CD4-positive, alpha-beta T cell (primary cell): ENCODE measurements around the gene APBA2. TPM values are rescaled to one million over a fixed set of nuclear protein-coding genes. Genes with fewer than 3 reads are reported as not detected.

Source experiments
- ATAC-seq: fragments of 200-7000 bp; cut with Tn5 transposase; one replicate; pipeline ENCODE4 v1.10.0; 2022; ENCODE audit warnings: mild to moderate bottlenecking; ENCODE audit not compliant: poor library complexity
- CTCF ChIA-PET: fragments of 350-600 bp; sonication (Branson Sonifier 250); formaldehyde crosslinking; loops from one replicate; lab custom pipeline; 2021; ENCODE audit warnings: antibody characterized with exemption, inconsistent platforms; lab: Charles Lee
- POLR2A ChIA-PET: fragments of 350-600 bp; sonication (Branson Sonifier 250); formaldehyde crosslinking; loops from one replicate; lab custom pipeline; 2021; ENCODE audit warnings: antibody characterized with exemption, inconsistent platforms; lab: Charles Lee
- DNase-seq, 14 experiments: peaks; one replicate each; pipeline ENCODE4 v3.0.0-alpha.2; 2013 to 2020; ENCODE audit warnings: mixed read lengths in 2 of 14
- H3K27ac ChIP-seq, 2 donors: one replicate each; pipeline versions ENCODE4 v1.5.1 to v1.7.0; 2013; ENCODE audit warnings: low read length in 2 of 2, low read depth in 1 of 2, mild to moderate bottlenecking in 1 of 2
- H3K27me3 ChIP-seq, 2 experiments: 1 replicate in 1 of 2; 2 replicates in 1 of 2; pipeline versions ENCODE4 v1.6.1 to v1.7.0; 2013; ENCODE audit warnings: low read length in 2 of 2, control low read depth in 1 of 2, mild to moderate bottlenecking in 1 of 2, moderate library complexity in 1 of 2; ENCODE audit not compliant: insufficient read depth in 2 of 2, control insufficient read depth in 1 of 2
- H3K36me3 ChIP-seq: one replicate; pipeline ENCODE4 v1.6.1; 2013; ENCODE audit warnings: low read length, control low read depth; ENCODE audit not compliant: insufficient read depth
- H3K4me1 ChIP-seq: one replicate; pipeline ENCODE4 v1.6.1; 2013; ENCODE audit warnings: low read length, control low read depth; ENCODE audit not compliant: insufficient read depth
- H3K4me3 ChIP-seq: one replicate; pipeline ENCODE4 v1.5.1; 2013; ENCODE audit warnings: mild to moderate bottlenecking, low read length, moderate library complexity
- H3K9me3 ChIP-seq, 2 experiments: 1 replicate in 1 of 2; 2 replicates in 1 of 2; pipeline versions ENCODE4 v1.6.1 to v1.7.0; 2013; ENCODE audit warnings: low read length in 2 of 2, mild to moderate bottlenecking in 2 of 2, control low read depth in 1 of 2, moderate library complexity in 1 of 2; ENCODE audit not compliant: control insufficient read depth in 1 of 2, insufficient read depth in 1 of 2
- H3K27ac Mint-ChIP-seq: one replicate; pipeline ENCODE4 v1.8.0; 2020; ENCODE audit warnings: mixed read lengths
- H3K27me3 Mint-ChIP-seq: one replicate; pipeline ENCODE4 v1.8.0; 2021; ENCODE audit warnings: mixed read lengths
- H3K36me3 Mint-ChIP-seq: one replicate; pipeline ENCODE4 v1.8.0; 2021; ENCODE audit warnings: low read depth, mixed read lengths
- H3K4me1 Mint-ChIP-seq: one replicate; pipeline ENCODE4 v1.8.0; 2021; ENCODE audit warnings: low read depth, mixed read lengths
- H3K4me3 Mint-ChIP-seq: one replicate; pipeline ENCODE4 v1.8.0; 2020; ENCODE audit warnings: mild to moderate bottlenecking, mixed read lengths
- H3K9me3 Mint-ChIP-seq: one replicate; pipeline ENCODE4 v1.8.0; 2020; ENCODE audit warnings: mixed read lengths
- CTCF ChIP-seq: fragments of 200-600 bp; IDR thresholded peaks from one replicate; pipeline ENCODE4 v1.8.0; 2022; ENCODE audit warnings: antibody characterized with exemption, mild to moderate bottlenecking
- intact Hi-C, 2 experiments: fragments of 100-400 bp; cut with DNase I in 1 of 2; cut with micrococcal nuclease in 1 of 2; formaldehyde crosslinking; loops; one replicate each; pipeline versions ENCODE4 v1.15.1 to v1.9.0; 2023 to 2025; cut with DNase I, micrococcal nuclease
- total RNA-seq, 174 experiments: library from RNA in 2 of 174; stranded (reverse) in 2 of 174; gene quantifications; one replicate each; pipeline ENCODE4 v1.2.3 and lab custom pipeline; 2021 to 2026

Gene APBA2
- total RNA-seq, 2 experiments from 2014 or later, result 123 to 126 TPM

GRCh38 chr15:29111705-29112281 is 226.0 kb downstream of the APBA2 start:
- no peak overlapping the region for H3K27ac ChIP-seq
- H3K27me3 ChIP-seq, result no peaks in the 10 kb centered on the region
- intact Hi-C loops, result loop anchor here in 1 of 2 experiments (5.0 kb wide), 1 partner anchor 1004 kb away; no protein-coding TSS in a partner anchor
- peaks cover 19% of the 10 kb centered on the region for H3K4me1 ChIP-seq
- Mint-ChIP-seq H3K4me1 (peaks cover 13% of the 10 kb centered on the region), H3K4me3 (no peak overlapping the region), H3K36me3 (peaks cover 11% of the 10 kb centered on the region), H3K27ac (no peak overlapping the region), H3K27me3 (no peaks in the 10 kb centered on the region), H3K9me3 (no peaks in the 10 kb centered on the region)
- TF ChIP-seq CTCF, result no peak
- peaks cover 0 to 4% of the 10 kb centered on the region in 2 experiments for H3K9me3 ChIP-seq
- ATAC-seq, result no peak
- POLR2A ChIA-PET, result no interaction called here
- CTCF ChIA-PET, result no interaction called here
- no peak for DNase-seq
- peaks cover 20% of the 10 kb centered on the region for H3K36me3 ChIP-seq
- no peak overlapping the region for H3K4me3 ChIP-seq

GRCh38 chr15:29113336-29114220 is 227.8 kb downstream of the APBA2 start:
- H3K4me3 ChIP-seq, result no peak overlapping the region
- intact Hi-C loops, result loop anchor here in 1 of 2 experiments (5.0 kb wide), 1 partner anchor 1006 kb away; no protein-coding TSS in a partner anchor
- no peak for TF ChIP-seq CTCF
- peak overlapping the region; percentile 55 for H3K4me3 Mint-ChIP-seq
- peak overlapping the region; percentile 57 for H3K27ac Mint-ChIP-seq
- H3K27me3 Mint-ChIP-seq, result no peaks in the 10 kb centered on the region
- H3K27me3 ChIP-seq, result no peaks in the 10 kb centered on the region
- peaks cover 0 to 4% of the 10 kb centered on the region in 2 experiments for H3K9me3 ChIP-seq
- H3K36me3 Mint-ChIP-seq, result peaks cover 5% of the 10 kb centered on the region
- H3K36me3 ChIP-seq, result peaks cover 7% of the 10 kb centered on the region
- ChIA-PET POLR2A (no interaction called here), CTCF (no interaction called here)
- no peaks in the 10 kb centered on the region for H3K9me3 Mint-ChIP-seq
- DNase-seq, result no peak
- H3K4me1 ChIP-seq, result peaks cover 19% of the 10 kb centered on the region
- no peak for ATAC-seq
- H3K27ac ChIP-seq, result no peak overlapping the region
- H3K4me1 Mint-ChIP-seq, result peaks cover 13% of the 10 kb centered on the region

- H3K4me3 ChIP-seq, result no peak overlapping the region
- H3K27me3 ChIP-seq, result no peaks in the 10 kb centered on the region
- ChIA-PET POLR2A (no interaction called here), CTCF (no interaction called here)
- Mint-ChIP-seq H3K4me1 (peaks cover 13% of the 10 kb centered on the region), H3K4me3 (peak overlapping the region; percentile 58), H3K27ac (peak overlapping the region; percentile 24), H3K27me3 (no peaks in the 10 kb centered on the region), H3K9me3 (no peaks in the 10 kb centered on the region), H3K36me3 (peaks cover 5% of the 10 kb centered on the region)
- ATAC-seq, result peak; percentile 22
- H3K9me3 ChIP-seq, result peaks cover 0 to 4% of the 10 kb centered on the region in 2 experiments
- no peaks in the 10 kb centered on the region for H3K36me3 ChIP-seq
- DNase-seq, result no peak
- H3K27ac ChIP-seq, result no peak overlapping the region
- intact Hi-C loops, result loop anchor here in 1 of 2 experiments (5.0 kb wide), 1 partner anchor 1007 kb away; no protein-coding TSS in a partner anchor
- H3K4me1 ChIP-seq, result peaks cover 19% of the 10 kb centered on the region
- no peak for TF ChIP-seq CTCF
Measured at GRCh38 chr15:29114221-29115092, 228.7 kb downstream of the APBA2 start.
